H1 (cell line): ENCODE results near the gene SLC22A23. TPM values are rescaled to one million over a fixed set of nuclear protein-coding genes. Genes with fewer than 3 reads are reported as not detected.

Experiments
- CTCF ChIA-PET: fragments of 300-600 bp; sonication (Branson Sonifier 250); formaldehyde crosslinking; loops from one replicate; lab custom pipeline; 2021; ENCODE audit not compliant: partially characterized antibody; lab: Charles Lee
- POLR2A ChIA-PET: fragments of 300-600 bp; sonication (Branson Sonifier 250); formaldehyde crosslinking; loops from one replicate; lab custom pipeline; 2021; ENCODE audit warnings: inconsistent platforms; ENCODE audit not compliant: partially characterized antibody; lab: Charles Lee
- DNase-seq, 2 experiments: peaks; one replicate each; pipeline versions ENCODE4 v3.0.0 to v3.0.0-alpha.2; 2010 to 2022; ENCODE audit warnings: low spot score in 2 of 2, low read depth in 1 of 2, mixed read lengths in 1 of 2
- FAIRE-seq: peaks from 2 replicates; lab custom pipeline; 2011; peaks lifted over from hg19 to GRCh38; lab: Jason Lieb, UNC
- H2AFZ ChIP-seq: 2 replicates; pipeline ENCODE4 v1.8.1; 2012; ENCODE audit warnings: low read length, inconsistent platforms
- H2AK5ac ChIP-seq: 2 replicates; pipeline ENCODE4 v1.6.1; 2013; ENCODE audit warnings: low read depth, low read length
- H2BK120ac ChIP-seq: replicated peaks from 2 replicates; pipeline ENCODE3; 2013; ENCODE audit warnings: low read depth, low read length, inconsistent platforms
- H2BK12ac ChIP-seq: 2 replicates; pipeline ENCODE4 v1.6.1; 2013; ENCODE audit warnings: low read depth, low read length
- H2BK15ac ChIP-seq: 2 replicates; pipeline ENCODE4 v1.6.1; 2013; ENCODE audit warnings: low read length
- H2BK20ac ChIP-seq: 2 replicates; pipeline ENCODE4 v1.6.1; 2013; ENCODE audit warnings: low read length
- H2BK5ac ChIP-seq: 2 replicates; pipeline ENCODE4 v1.6.1; 2013; ENCODE audit warnings: low read depth, low read length
- H3K14ac ChIP-seq: 2 replicates; pipeline ENCODE4 v1.6.1; 2013; ENCODE audit warnings: inconsistent platforms; ENCODE audit not compliant: insufficient read length
- H3K18ac ChIP-seq: 2 replicates; pipeline ENCODE4 v1.6.1; 2013; ENCODE audit warnings: low read length; ENCODE audit errors: extremely low read depth
- H3K23ac ChIP-seq: 2 replicates; pipeline ENCODE4 v1.6.1; 2013; ENCODE audit warnings: inconsistent platforms; ENCODE audit not compliant: insufficient read length
- H3K23me2 ChIP-seq: 2 replicates; pipeline ENCODE4 v1.6.1; 2013; ENCODE audit warnings: low read depth, low read length
- H3K27ac ChIP-seq: 2 replicates; pipeline ENCODE4 v1.6.1; 2011; ENCODE audit warnings: low read depth, low read length, inconsistent platforms
- H3K27me3 ChIP-seq, 4 experiments: replicated peaks in 1 of 4; 1 replicate in 1 of 4; 2 replicates in 3 of 4; pipeline versions ENCODE4 v1.6.1 to v1.8.1; 2011 to 2013; ENCODE audit warnings: low read length in 3 of 4, mild to moderate bottlenecking in 3 of 4, inconsistent platforms in 2 of 4, mixed read lengths in 2 of 4, moderate library complexity in 1 of 4; ENCODE audit not compliant: control insufficient read depth in 3 of 4, insufficient read depth in 3 of 4; ENCODE audit errors: extremely low read depth in 1 of 4
- H3K36me3 ChIP-seq, 4 experiments: 2 replicates each; pipeline versions ENCODE4 v1.6.1 to v1.8.1; 2011 to 2013; ENCODE audit warnings: mild to moderate bottlenecking in 4 of 4, low read length in 3 of 4, moderate library complexity in 2 of 4, control low read depth in 1 of 4, inconsistent platforms in 1 of 4; ENCODE audit not compliant: insufficient read depth in 4 of 4, control insufficient read depth in 2 of 4
- H3K4ac ChIP-seq: replicated peaks from 2 replicates; pipeline ENCODE3; 2013; ENCODE audit warnings: low read length, low read depth, mixed read lengths, inconsistent platforms; ENCODE audit not compliant: insufficient read length
- H3K4me1 ChIP-seq, 4 experiments: replicated peaks in 1 of 4; 1 replicate in 1 of 4; 2 replicates in 3 of 4; pipeline versions ENCODE4 v1.6.1 to v1.8.1; 2011 to 2013; ENCODE audit warnings: low read length in 3 of 4, inconsistent platforms in 2 of 4, mixed read lengths in 1 of 4; ENCODE audit not compliant: insufficient read depth in 4 of 4, control insufficient read depth in 3 of 4
- H3K4me2 ChIP-seq, 2 experiments: 2 replicates each; pipeline versions ENCODE4 v1.6.1 to v1.8.1; 2011 to 2013; ENCODE audit warnings: low read depth in 2 of 2, low read length in 2 of 2, control low read depth in 1 of 2, inconsistent platforms in 1 of 2, mild to moderate bottlenecking in 1 of 2; ENCODE audit not compliant: insufficient read depth in 1 of 2
- H3K4me3 ChIP-seq, 4 experiments: fragments of 200-600, 300-600 bp in 1 of 4; sonication (generic), shearing (Covaris generic), sonication (Bioruptor Twin) in 1 of 4; 2 replicates each; pipeline versions ENCODE4 v1.5.1 to v1.8.1; 2011 to 2016; ENCODE audit warnings: low read length in 4 of 4, low read depth in 3 of 4, control low read depth in 2 of 4, inconsistent platforms in 2 of 4, mild to moderate bottlenecking in 2 of 4, mixed read lengths in 1 of 4, moderate library complexity in 1 of 4; ENCODE audit not compliant: insufficient read depth in 2 of 4; ENCODE audit errors: extremely low read depth in 1 of 4
- H3K56ac ChIP-seq: replicated peaks from 2 replicates; pipeline ENCODE3; 2013; ENCODE audit warnings: low read depth, mild to moderate bottlenecking, mixed read lengths, low read length, inconsistent platforms; ENCODE audit not compliant: insufficient read length
- H3K79me1 ChIP-seq: 2 replicates; pipeline ENCODE4 v1.6.1; 2013; ENCODE audit warnings: low read depth, low read length, control low read depth
- H3K79me2 ChIP-seq, 2 experiments: 2 replicates each; pipeline versions ENCODE4 v1.6.1 to v1.8.1; 2012 to 2013; ENCODE audit warnings: low read length in 2 of 2, mild to moderate bottlenecking in 2 of 2, inconsistent platforms in 1 of 2; ENCODE audit not compliant: insufficient read depth in 2 of 2, control insufficient read depth in 1 of 2
- H3K9ac ChIP-seq, 4 experiments: replicated peaks in 1 of 4; 1 replicate in 1 of 4; 2 replicates in 3 of 4; pipeline versions ENCODE4 v1.6.1 to v1.8.1; 2011 to 2013; ENCODE audit warnings: low read depth in 3 of 4, low read length in 3 of 4, control low read depth in 2 of 4, mild to moderate bottlenecking in 2 of 4, moderate library complexity in 2 of 4, inconsistent platforms in 1 of 4; ENCODE audit errors: extremely low read depth in 1 of 4
- H3K9me3 ChIP-seq, 2 experiments: 2 replicates each; pipeline versions ENCODE4 v1.6.1 to v1.8.1; 2012 to 2013; ENCODE audit warnings: mild to moderate bottlenecking in 2 of 2, moderate library complexity in 2 of 2, control low read depth in 1 of 2, inconsistent platforms in 1 of 2, low read depth in 1 of 2, low read length in 1 of 2, mixed read lengths in 1 of 2; ENCODE audit not compliant: insufficient read depth in 2 of 2
- H4K20me1 ChIP-seq, 2 experiments: replicated peaks in 1 of 2; 2 replicates each; pipeline versions ENCODE3 to v1.8.1; 2011 to 2013; ENCODE audit warnings: inconsistent platforms in 2 of 2, low read length in 2 of 2, mild to moderate bottlenecking in 1 of 2; ENCODE audit not compliant: insufficient read depth in 2 of 2, control insufficient read depth in 1 of 2
- H4K5ac ChIP-seq: 2 replicates; pipeline ENCODE4 v1.6.1; 2013; ENCODE audit warnings: low read length, low read depth, mixed read lengths, inconsistent platforms; ENCODE audit not compliant: insufficient read length
- H4K8ac ChIP-seq: 2 replicates; pipeline ENCODE4 v1.8.0; 2013; ENCODE audit warnings: mild to moderate bottlenecking, moderate library complexity, low read length, inconsistent platforms; ENCODE audit not compliant: insufficient read depth; ENCODE audit errors: extremely low read depth
- H4K91ac ChIP-seq: replicated peaks from 2 replicates; pipeline ENCODE3; 2013; ENCODE audit warnings: low read length, mixed read lengths, inconsistent platforms; ENCODE audit not compliant: insufficient read length
- CBX5 ChIP-seq: fragments of 300-800, 300-1000 bp; sonication (generic); IDR thresholded peaks from 2 replicates; pipeline ENCODE4 v1.7.1; 2016; ENCODE audit warnings: antibody characterized with exemption, low read length, low read depth
- E2F6 ChIP-seq: IDR thresholded peaks from 2 replicates; pipeline ENCODE4 v1.6.1; 2012; ENCODE audit warnings: inconsistent platforms
- KDM5A ChIP-seq: fragments of 200-600 bp; IDR thresholded peaks from 2 replicates; pipeline ENCODE4 v1.7.1; 2012; ENCODE audit warnings: mild to moderate bottlenecking, low read length, inconsistent platforms, mixed read lengths
- NRF1 ChIP-seq: IDR thresholded peaks from 2 replicates; pipeline ENCODE4 v1.6.1; 2011; ENCODE audit warnings: mild to moderate bottlenecking, low read depth, low read length, improper control_type of control experiment
- USF2 ChIP-seq: IDR thresholded peaks from 2 replicates; pipeline ENCODE4 v1.6.1; 2011; ENCODE audit warnings: low read length, improper control_type of control experiment
- WGBS, 2 experiments: shearing (Covaris generic) in 1 of 2; methylation state at CpG; one replicate each; pipeline versions ENCODE4 v1.1.6 to v1.1.7; 2013 to 2015; ENCODE audit warnings: low lambda C conversion rate in 2 of 2, mixed read lengths in 2 of 2, inconsistent platforms in 1 of 2, low coverage in 1 of 2, missing lambda C conversion rate in 1 of 2; ENCODE audit not compliant: insufficient replicate concordance in 2 of 2, insufficient coverage in 1 of 2, insufficient read length in 1 of 2; ENCODE audit errors: extremely low coverage in 1 of 2, missing lambda C conversion rate in 1 of 2; 5-methylcytosine and 5-hydroxymethylcytosine counted together
- polyA plus RNA-seq, 7 experiments: library from polyadenylated mRNA; depleted of rRNA in 3 of 7; stranded (reverse) in 5 of 7; unstranded in 2 of 7; fragments of >200 nt in 5 of 7; fragments of 200-250 nt in 2 of 7; gene quantifications; 1 replicate in 5 of 7; 2 replicates in 1 of 7; 4 replicates in 1 of 7; pipeline versions ENCODE4 v1.2.1 to v1.2.3, GENCODE V29; 2011 to 2013; ENCODE audit warnings: missing spikeins in 2 of 7, mixed read lengths in 2 of 7
- total RNA-seq: library from RNA; stranded (reverse); fragmentation: NEBNext Ultra II Directional; extraction: Animal tissue kit (Norgen Biotek cat#: 25700); gene quantifications from 2 replicates; pipeline ENCODE4 v1.2.1, GENCODE V29; 2021

The SLC22A23 gene
- total and polyA plus RNA-seq, 2 of the 8 experiments (the other 6 are each of a cell fraction or from before 2014, with no cell fraction given): 9.9 to 38.4 TPM

DNA sequence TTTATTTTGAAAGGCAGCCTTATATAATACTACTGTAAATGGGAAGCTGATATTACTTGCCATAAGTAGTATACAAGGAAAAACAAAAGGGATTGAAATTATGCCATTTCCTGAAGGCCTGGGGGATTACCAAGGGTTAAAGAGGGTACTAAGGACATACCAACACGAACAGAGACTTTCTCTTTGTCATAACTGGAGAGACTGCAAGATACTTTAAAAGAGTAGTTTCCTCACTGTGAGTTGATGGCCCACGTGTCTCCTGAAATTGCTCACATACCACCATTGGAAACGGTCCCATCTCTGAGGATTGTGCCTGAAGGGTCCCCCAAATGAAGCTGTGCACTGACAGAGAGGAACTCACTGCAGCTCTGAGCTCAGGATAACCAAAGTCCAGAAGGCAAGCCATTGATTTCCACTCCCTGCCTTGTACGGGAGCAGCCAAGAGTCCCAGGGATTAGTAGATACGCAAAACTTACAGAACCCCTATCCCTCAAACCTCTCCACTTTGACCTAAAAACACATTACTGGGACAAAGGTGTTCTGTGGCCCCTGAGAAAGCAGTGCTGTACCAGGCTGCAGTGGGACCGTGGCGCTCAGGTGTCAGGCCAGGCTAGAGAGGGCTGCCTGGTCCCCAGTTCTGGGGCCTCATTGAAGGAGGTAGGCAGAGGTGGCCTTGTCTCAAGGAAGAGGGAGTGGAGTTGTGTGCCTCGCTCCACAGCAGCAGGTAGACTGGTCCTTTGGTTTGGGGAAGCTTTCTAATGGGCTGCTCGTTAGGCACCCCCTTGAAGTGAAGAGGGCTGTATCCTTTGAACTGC is 182.9 kb downstream of the SLC22A23 start:
- CTCF ChIA-PET: interaction anchor here (0.7 to 2.2 kb wide), 4 partner anchors 8 to 762 kb away, joined by 3 to 11 read pairs (median 4); no protein-coding TSS in a partner anchor
- H3K36me3 ChIP-seq: peaks cover 2 to 42% (median 16%) of the 10 kb centered on the region in 4 experiments; a peak in 5 of 8 replicates
- H3K23me2 ChIP-seq: no peaks in the 10 kb centered on the region
- POLR2A ChIA-PET: interaction anchor here (1.8 kb wide), 1 partner anchor 14 kb away, joined by 14 read pairs; no protein-coding TSS in a partner anchor
- no peak overlapping the region for H3K4ac ChIP-seq
- no peak overlapping the region for H3K23ac ChIP-seq
- peaks cover 8% of the 10 kb centered on the region for H3K79me1 ChIP-seq
- H3K4me2 ChIP-seq: no peak overlapping the region
- no peaks in the 10 kb centered on the region for H3K9me3 ChIP-seq
- no peak overlapping the region for H2BK20ac ChIP-seq
- no peak overlapping the region for H3K56ac ChIP-seq
- peaks cover 4 to 21% of the 10 kb centered on the region in 2 experiments for H4K20me1 ChIP-seq
- no peak overlapping the region for H2BK15ac ChIP-seq
- no peak for TF ChIP-seq E2F6
- no peak for TF ChIP-seq USF2
- no peak for TF ChIP-seq KDM5A
- no peak for TF ChIP-seq NRF1
- TF ChIP-seq CBX5: no peak
- H3K4me3 ChIP-seq: no peak overlapping the region
- no peak overlapping the region for H2AFZ ChIP-seq
- H3K27me3 ChIP-seq: no peaks in the 10 kb centered on the region
- no peak overlapping the region; the same call in 1 of the 2 replicates for H2BK5ac ChIP-seq
- no peak overlapping the region for H2BK12ac ChIP-seq
- H3K9ac ChIP-seq: no peak overlapping the region; a peak in 1 of 7 replicates
- no peak for DNase-seq
- no peak overlapping the region for H4K8ac ChIP-seq
- 0 out of 4 replicates have a peak, but pooled peaks cover 0 to 2% of the 10 kb centered on the region in 2 experiments for H3K79me2 ChIP-seq
- H3K27ac ChIP-seq: no peak overlapping the region
- WGBS, 2 experiments: 88% methylated on average over 9 of the region's 9 CpGs; no CpG with 5 or more reads in 1 of the 2 experiments
- H3K14ac ChIP-seq: no peak overlapping the region
- H4K5ac ChIP-seq: no peak overlapping the region
- H3K4me1 ChIP-seq: no peaks in the 10 kb centered on the region; a peak in 1 of 7 replicates
- no peak overlapping the region for H2AK5ac ChIP-seq
- H3K18ac ChIP-seq: no peak overlapping the region
- H4K91ac ChIP-seq: no peak overlapping the region
- FAIRE-seq: no peak
- no peak overlapping the region for H2BK120ac ChIP-seq
